Activated CD8-positive, alpha-beta memory T cell treated with anti-CD3 and anti-CD28 coated beads, Interleukin-2, amount 10 ng/mL, durations not matched to agents 7 days and 5 days (primary cell): Measurements from ENCODE around the gene BABAM1. TPM values are rescaled to one million over a fixed set of nuclear protein-coding genes. Genes with fewer than 3 reads are reported as not detected.
A peak's percentile ranks its signal among the peaks of the same experiment; 100 is the strongest.

ENCODE experiments used
- ATAC-seq: fragments of 150-1000 bp; cut with Tn5 transposase; one replicate; pipeline ENCODE4 v1.10.0; 2021; ENCODE audit warnings: moderate library complexity
- CTCF ChIA-PET: fragments of 350-600 bp; sonication (Branson Sonifier 250); formaldehyde crosslinking; loops from one replicate; lab custom pipeline; 2021; ENCODE audit warnings: antibody characterized with exemption; lab: Charles Lee
- DNase-seq: peaks from one replicate; pipeline ENCODE4 v3.0.0-alpha.2; 2020
- H3K27ac Mint-ChIP-seq: one replicate; pipeline ENCODE4 v1.8.0; 2021; ENCODE audit warnings: mild to moderate bottlenecking, mixed read lengths
- H3K27me3 Mint-ChIP-seq: one replicate; pipeline ENCODE4 v1.8.0; 2021; ENCODE audit warnings: mixed read lengths
- H3K36me3 Mint-ChIP-seq: one replicate; pipeline ENCODE4 v1.8.0; 2021; ENCODE audit warnings: mild to moderate bottlenecking, mixed read lengths
- H3K4me1 Mint-ChIP-seq: one replicate; pipeline ENCODE4 v1.8.0; 2021; ENCODE audit warnings: mixed read lengths
- H3K4me3 Mint-ChIP-seq: one replicate; pipeline ENCODE4 v1.8.0; 2021; ENCODE audit warnings: mild to moderate bottlenecking, moderate library complexity, mixed read lengths
- H3K9me3 Mint-ChIP-seq: one replicate; pipeline ENCODE4 v1.8.0; 2022; ENCODE audit warnings: low read depth, mixed read lengths
- total RNA-seq, 2 experiments: library from RNA; stranded (reverse); gene quantifications; one replicate each; pipeline ENCODE4 v1.2.3, GENCODE V29; 2021

BABAM1 gene
- total RNA-seq: 100 to 1,000 TPM; 113 to 117 TPM

DNA sequence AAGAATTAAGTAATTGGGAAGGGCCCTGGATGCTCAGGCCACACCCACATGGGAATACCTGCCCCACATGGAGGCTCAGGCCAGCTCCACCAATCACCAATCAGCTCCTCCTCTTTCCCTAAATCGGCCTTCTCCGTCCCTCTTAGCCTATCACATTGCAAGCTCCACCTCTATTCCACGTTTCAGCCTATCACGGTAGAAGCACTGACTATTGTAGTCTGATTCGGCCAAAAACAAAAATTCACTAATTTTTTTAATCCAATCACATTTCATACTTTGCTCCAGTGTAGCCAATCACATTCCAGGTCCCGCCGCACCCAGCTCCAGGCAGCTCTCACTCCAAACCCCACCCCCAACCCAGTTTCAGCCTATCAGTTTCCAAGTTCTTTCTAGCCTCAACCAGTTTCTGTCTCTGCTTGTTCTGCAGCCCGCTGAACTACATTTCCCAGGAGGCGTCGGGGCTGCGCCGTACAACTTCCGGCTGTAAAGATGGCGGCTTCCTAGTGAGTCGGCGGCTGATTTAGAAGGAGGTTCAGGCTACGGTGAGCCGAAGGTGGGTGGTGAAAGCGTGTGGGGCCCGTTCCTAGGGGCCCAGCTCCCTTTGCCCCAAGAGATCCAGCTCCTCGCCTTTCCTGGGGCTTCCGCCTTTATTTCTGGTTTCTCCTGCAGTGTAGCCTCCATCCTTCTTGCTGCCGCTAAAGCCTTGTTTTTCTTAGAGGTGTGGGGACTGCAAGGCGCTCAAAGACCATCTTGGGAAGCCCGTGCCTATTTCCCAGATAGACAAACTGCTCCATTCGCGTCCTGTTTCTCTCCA, at the start of gene BABAM1:
Gene BABAM1 (plus strand): TSS at position 469 of the 814 bp plus-strand sequence. CDS start 1,364 bp downstream, outside the sequence.
- CTCF ChIA-PET: interaction anchor here (0.6 to 12.2 kb wide), 18 partner anchors 8 to 307 kb away, joined by 3 to 132 read pairs (median 4); partner anchors contain the start of genes ANKLE1, DDA1, MRPL34 and OCEL1
- Mint-ChIP-seq H3K4me3 (peak within 1 kb of the TSS; percentile 91), H3K4me1 (peaks cover 25% of the 10 kb centered on the region), H3K27me3 (no peaks in the 10 kb centered on the region), H3K27ac (peak within 1 kb of the TSS; percentile 78), H3K36me3 (peaks cover 8% of the 10 kb centered on the region), H3K9me3 (no peaks in the 10 kb centered on the region)
- ATAC-seq (peak; percentile 97), DNase-seq (peak; percentile 99)

DNA sequence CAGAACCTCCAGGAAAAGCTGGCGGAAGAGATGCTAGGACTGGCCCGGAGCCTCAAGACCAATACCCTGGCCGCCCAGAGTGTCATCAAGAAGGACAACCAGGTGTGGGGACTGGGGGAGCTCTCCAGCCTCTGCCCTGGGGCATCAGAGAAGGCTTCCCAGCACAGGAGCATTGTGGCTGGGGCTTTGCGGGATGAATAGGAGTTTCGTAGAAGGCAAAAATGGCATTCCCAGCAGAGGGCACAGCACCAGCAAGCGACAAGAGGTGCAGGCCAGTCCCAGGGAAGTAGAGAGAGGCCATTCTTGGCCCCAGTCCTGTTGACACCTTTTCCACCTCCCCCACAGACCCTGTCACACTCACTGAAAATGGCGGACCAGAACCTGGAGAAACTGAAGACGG, 48.0 kb upstream of the BABAM1 start:
- H3K36me3 Mint-ChIP-seq: peaks cover 12% of the 10 kb centered on the region
- no peak for DNase-seq
- H3K4me3 Mint-ChIP-seq: no peak overlapping the region
- no peak overlapping the region for H3K27ac Mint-ChIP-seq
- H3K4me1 Mint-ChIP-seq: peaks cover 14% of the 10 kb centered on the region
- CTCF ChIA-PET: no interaction called here
- ATAC-seq: no peak
- H3K27me3 Mint-ChIP-seq: no peaks in the 10 kb centered on the region
- H3K9me3 Mint-ChIP-seq: no peaks in the 10 kb centered on the region

DNA sequence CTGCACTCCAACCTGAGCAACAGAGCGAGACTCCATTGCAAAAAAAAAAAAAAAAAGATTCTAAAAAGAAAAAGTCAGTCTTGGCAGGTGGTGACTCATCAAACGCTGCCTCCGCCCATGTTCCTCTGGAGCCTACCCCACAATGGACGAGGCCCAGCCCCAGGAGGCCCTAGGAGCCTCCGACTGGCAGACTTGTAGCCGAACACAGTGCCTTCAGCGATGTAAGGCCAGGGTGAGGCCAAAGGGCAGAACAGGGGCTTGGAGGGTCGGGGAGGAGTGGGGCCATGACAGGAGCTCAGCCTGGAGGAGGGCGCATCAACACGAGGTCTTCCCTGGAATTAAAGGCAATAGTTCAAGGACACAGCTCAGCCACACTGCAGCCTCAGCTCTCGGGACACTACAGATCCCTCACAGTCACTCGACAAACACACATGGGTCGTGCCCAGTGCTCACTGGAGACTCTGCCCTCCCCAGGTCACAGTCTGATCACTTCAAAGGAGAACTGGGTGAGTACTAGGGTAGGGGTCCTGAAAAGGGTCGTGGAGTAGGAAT, 47.0 kb upstream of the BABAM1 start:
- DNase-seq (no peak), ATAC-seq (no peak)
- H3K27ac Mint-ChIP-seq: no peak overlapping the region
- no peaks in the 10 kb centered on the region for H3K9me3 Mint-ChIP-seq
- H3K36me3 Mint-ChIP-seq: peaks cover 12% of the 10 kb centered on the region
- H3K4me3 Mint-ChIP-seq: no peak overlapping the region
- CTCF ChIA-PET: interaction anchor here (1.5 kb wide), 1 partner anchor 15 kb away, joined by 4 read pairs; no protein-coding TSS in a partner anchor
- no peaks in the 10 kb centered on the region for H3K27me3 Mint-ChIP-seq
- H3K4me1 Mint-ChIP-seq: peaks cover 7% of the 10 kb centered on the region

DNA sequence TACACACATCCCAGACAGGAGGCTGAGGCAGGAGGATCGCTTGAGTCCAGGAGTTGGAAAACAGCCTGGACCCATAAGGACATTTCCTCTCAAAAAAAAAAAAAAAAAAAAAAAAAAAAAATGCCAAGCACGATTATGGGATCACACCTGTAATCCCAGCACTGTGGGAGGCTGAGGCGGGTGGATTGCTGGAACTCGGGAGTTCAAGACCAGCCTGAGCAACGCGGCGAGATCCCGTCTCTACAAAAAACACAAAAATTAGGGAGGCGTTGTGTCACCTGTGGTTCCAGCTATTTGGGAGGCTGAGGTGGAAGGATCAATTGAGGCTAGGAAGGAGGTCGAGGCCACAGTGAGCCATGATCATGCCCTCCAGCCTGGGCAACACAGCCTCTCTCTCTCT, 42.2 kb upstream of the BABAM1 start:
- ATAC-seq: no peak
- Mint-ChIP-seq H3K4me3 (peak overlapping the region; percentile 39), H3K4me1 (peaks cover 11% of the 10 kb centered on the region), H3K27ac (no peak overlapping the region), H3K27me3 (no peaks in the 10 kb centered on the region), H3K9me3 (no peaks in the 10 kb centered on the region), H3K36me3 (no peaks in the 10 kb centered on the region)
- CTCF ChIA-PET: interaction anchor here (0.6 to 2.5 kb wide), 4 partner anchors 9 to 41 kb away, joined by 3 to 14 read pairs (median 6); partner anchors contain the start of gene USE1
- DNase-seq: no peak

DNA sequence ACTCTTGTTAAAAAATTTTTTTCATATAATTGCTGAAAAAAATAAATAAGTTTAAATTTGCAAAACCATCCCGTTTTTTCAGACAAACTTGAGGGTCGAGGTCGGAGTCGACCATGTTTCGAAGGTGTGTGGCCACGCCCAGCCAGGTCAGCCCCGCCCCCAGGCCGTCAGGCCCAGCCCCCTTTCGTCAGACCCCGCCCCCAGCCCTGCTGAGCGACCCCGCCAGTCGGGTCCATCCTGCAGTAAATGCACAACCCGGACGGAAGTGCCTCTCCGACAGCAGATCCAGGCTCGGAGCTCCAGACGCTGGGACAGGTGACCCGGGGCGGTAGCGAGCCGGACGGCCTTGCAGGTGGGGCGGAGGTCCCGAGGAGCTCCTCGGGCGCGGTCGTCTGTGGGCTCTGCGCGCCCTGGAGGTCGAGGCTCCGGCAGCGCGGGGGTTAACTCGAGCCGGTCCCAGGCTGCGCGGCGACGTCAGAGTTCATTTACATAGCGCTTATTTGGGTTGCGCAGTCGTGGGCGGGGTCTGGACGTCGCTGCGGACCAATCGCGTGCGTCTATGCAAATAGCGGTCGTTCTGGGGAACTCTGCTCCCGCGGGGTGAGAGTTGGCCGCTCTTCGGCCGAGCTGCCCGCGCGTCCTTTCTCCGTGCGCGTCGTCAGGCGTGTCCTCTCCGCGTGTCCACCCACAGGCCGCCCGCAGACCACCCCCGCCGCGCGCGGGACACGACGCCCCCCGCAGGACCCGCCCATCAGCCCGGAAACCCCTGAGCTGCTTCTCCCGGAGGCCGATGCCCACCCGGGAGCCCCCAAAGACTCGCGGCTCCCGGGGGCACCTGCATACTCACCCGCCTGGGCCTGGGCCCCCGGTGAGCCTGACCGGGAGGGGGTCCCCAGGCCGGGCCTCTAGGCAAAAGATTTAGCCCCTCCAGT, 41.0 kb upstream of the BABAM1 start, which contains the start of gene OCEL1:
Gene OCEL1 (plus strand): TSS at position 225 of the 932 bp plus-strand sequence. CDS start 22 bp downstream, at position 247.
- no peaks in the 10 kb centered on the region for H3K9me3 Mint-ChIP-seq
- no peaks in the 10 kb centered on the region for H3K36me3 Mint-ChIP-seq
- DNase-seq (peak; percentile 99), ATAC-seq (peak; percentile 95)
- H3K4me3 Mint-ChIP-seq: peak within 1 kb of the TSS; percentile 91
- H3K27me3 Mint-ChIP-seq: no peaks in the 10 kb centered on the region
- CTCF ChIA-PET: interaction anchor here (0.6 to 2.5 kb wide), 12 partner anchors 8 to 159 kb away, joined by 3 to 14 read pairs (median 4); partner anchors contain the start of genes BABAM1 and USE1
- H3K27ac Mint-ChIP-seq: peak within 1 kb of the TSS; percentile 99
- H3K4me1 Mint-ChIP-seq: peaks cover 11% of the 10 kb centered on the region

GRCh38 chr19:17227798-17228367, 39.4 kb upstream of the BABAM1 start:
- Mint-ChIP-seq H3K4me3 (no peak overlapping the region), H3K4me1 (peaks cover 11% of the 10 kb centered on the region), H3K27me3 (no peaks in the 10 kb centered on the region), H3K9me3 (no peaks in the 10 kb centered on the region), H3K27ac (no peak overlapping the region), H3K36me3 (no peaks in the 10 kb centered on the region)
- no peak for DNase-seq
- CTCF ChIA-PET: interaction anchor here (2.5 kb wide), 1 partner anchor 13 kb away, joined by 14 read pairs; the partner anchor contains the start of gene USE1
- no peak for ATAC-seq

- ATAC-seq (no peak), DNase-seq (no peak)
- Mint-ChIP-seq H3K27ac (no peak overlapping the region), H3K27me3 (no peaks in the 10 kb centered on the region), H3K4me3 (no peak overlapping the region), H3K36me3 (no peaks in the 10 kb centered on the region), H3K4me1 (peaks cover 16% of the 10 kb centered on the region), H3K9me3 (no peaks in the 10 kb centered on the region)
- CTCF ChIA-PET: no interaction called here
Observed at GRCh38 chr19:17229890-17230289, 37.4 kb upstream of the BABAM1 start.

- ATAC-seq (no peak), DNase-seq (no peak)
- H3K4me3 Mint-ChIP-seq: no peak overlapping the region
- H3K4me1 Mint-ChIP-seq: peaks cover 7% of the 10 kb centered on the region
- no peaks in the 10 kb centered on the region for H3K9me3 Mint-ChIP-seq
- no peak overlapping the region for H3K27ac Mint-ChIP-seq
- CTCF ChIA-PET: no interaction called here
- no peaks in the 10 kb centered on the region for H3K27me3 Mint-ChIP-seq
- H3K36me3 Mint-ChIP-seq: no peaks in the 10 kb centered on the region
Observed at GRCh38 chr19:17232258-17232657, 35.0 kb upstream of the BABAM1 start.

GRCh38 chr19:17234911-17235299, 32.3 kb upstream of the BABAM1 start:
- CTCF ChIA-PET: interaction anchor here (0.6 to 2.5 kb wide), 21 partner anchors 8 to 169 kb away, joined by 3 to 14 read pairs (median 5); partner anchors contain the start of genes BABAM1, OCEL1 and USE1
- Mint-ChIP-seq H3K4me3 (peak overlapping the region; percentile 70), H3K36me3 (no peaks in the 10 kb centered on the region), H3K27ac (peak overlapping the region; percentile 66), H3K9me3 (no peaks in the 10 kb centered on the region), H3K4me1 (peaks cover 5% of the 10 kb centered on the region), H3K27me3 (no peaks in the 10 kb centered on the region)
- peak; percentile 76 for DNase-seq
- ATAC-seq: peak; percentile 74

DNA sequence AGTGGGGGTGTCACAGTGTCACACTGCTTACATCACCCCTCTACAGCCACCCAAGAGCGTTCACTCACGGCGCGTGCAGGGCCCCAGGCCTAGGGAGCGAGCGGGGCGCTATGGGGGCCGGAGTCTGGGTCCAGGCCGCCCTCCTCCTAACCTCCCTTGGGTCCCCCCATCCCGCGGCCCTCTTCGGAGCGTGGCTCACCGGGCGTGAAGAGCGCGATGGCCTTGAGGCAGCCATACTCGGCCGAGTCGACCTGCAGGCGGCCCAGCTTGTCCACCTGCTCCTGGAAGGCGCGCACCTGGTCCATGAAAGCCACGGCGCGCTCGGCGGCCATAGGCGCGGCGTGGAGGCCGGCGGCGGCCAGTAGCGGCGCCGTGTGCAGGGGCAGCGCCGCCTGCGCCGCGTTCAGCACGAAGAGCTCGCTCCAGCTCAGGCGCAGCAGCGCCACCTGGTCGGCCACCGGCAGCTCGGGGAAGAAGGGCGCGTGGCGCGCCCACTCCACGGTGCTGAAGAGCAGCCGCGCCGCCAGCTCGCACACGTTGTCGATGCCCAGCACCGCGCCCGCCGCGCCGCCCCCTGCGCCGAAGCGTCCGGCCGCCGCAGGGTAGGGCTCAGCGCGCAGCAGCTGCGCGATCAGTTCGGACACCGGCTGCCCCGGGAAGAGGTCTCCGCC, 31.8 kb upstream of the BABAM1 start:
- Mint-ChIP-seq H3K9me3 (no peaks in the 10 kb centered on the region), H3K36me3 (no peaks in the 10 kb centered on the region), H3K4me1 (peaks cover 5% of the 10 kb centered on the region), H3K27me3 (no peaks in the 10 kb centered on the region), H3K4me3 (peak overlapping the region; percentile 70), H3K27ac (peak overlapping the region; percentile 66)
- peak; percentile 93 for ATAC-seq
- CTCF ChIA-PET: interaction anchor here (0.6 to 2.5 kb wide), 21 partner anchors 10 to 169 kb away, joined by 3 to 14 read pairs (median 5); partner anchors contain the start of genes BABAM1, OCEL1, USE1 and USHBP1
- DNase-seq: peak; percentile 81

- no peaks in the 10 kb centered on the region for H3K27me3 Mint-ChIP-seq
- H3K4me3 Mint-ChIP-seq: peak overlapping the region; percentile 70
- ATAC-seq (no peak), DNase-seq (no peak)
- no peaks in the 10 kb centered on the region for H3K36me3 Mint-ChIP-seq
- no peaks in the 10 kb centered on the region for H3K9me3 Mint-ChIP-seq
- H3K27ac Mint-ChIP-seq: no peak overlapping the region
- CTCF ChIA-PET: interaction anchor here (0.9 to 2.5 kb wide), 20 partner anchors 10 to 170 kb away, joined by 3 to 14 read pairs (median 5); partner anchors contain the start of genes BABAM1, OCEL1, USE1 and USHBP1
- H3K4me1 Mint-ChIP-seq: peaks cover 5% of the 10 kb centered on the region
Observed at GRCh38 chr19:17235971-17236777, 31.1 kb upstream of the BABAM1 start.
